A549 (cell line): ENCODE data around the gene FAM20C.

Source experiments
- EP300 ChIP-seq, 2 experiments: fragments of >200 bp; sonication (Bioruptor Twin); formaldehyde crosslinking; IDR thresholded peaks; 2 replicates in 1 of 2; 3 replicates in 1 of 2; pipeline ENCODE4 v1.6.1; 2016 to 2017
- FOSL2 ChIP-seq, 2 experiments: fragments of 450-650 bp in 1 of 2; fragments of >200 bp in 1 of 2; sonication (Bioruptor Twin) in 1 of 2; formaldehyde crosslinking; IDR thresholded peaks; 2 replicates each; pipeline versions ENCODE4 v1.5.0 to v1.6.1; 2016 to 2020; ENCODE audit warnings: mild to moderate bottlenecking in 1 of 2, moderate library complexity in 1 of 2
- HDAC2 ChIP-seq: fragments of 200-600 bp; sonication (generic); IDR thresholded peaks from 2 replicates; pipeline ENCODE4 v1.6.1; 2016
- JUN ChIP-seq, 2 experiments: fragments of >200 bp; sonication (Bioruptor Twin); formaldehyde crosslinking; IDR thresholded peaks; 2 replicates in 1 of 2; 3 replicates in 1 of 2; pipeline ENCODE4 v1.6.1; 2016 to 2017
- JUNB ChIP-seq: fragments of >200 bp; sonication (Bioruptor Twin); formaldehyde crosslinking; IDR thresholded peaks from 2 replicates; pipeline ENCODE4 v1.6.1; 2016
- KDM5A ChIP-seq: fragments of 200-600 bp; sonication (generic); IDR thresholded peaks from 2 replicates; pipeline ENCODE4 v1.6.1; 2016; ENCODE audit warnings: antibody characterized with exemption, mild to moderate bottlenecking
- NPAS2 ChIP-seq: fragments of 250-450 bp; sonication (Bioruptor Pico); IDR thresholded peaks from 2 replicates; pipeline ENCODE4 v1.8.0; 2022; ENCODE audit warnings: mild to moderate bottlenecking, moderate library complexity, borderline replicate concordance
- NR3C1 ChIP-seq: fragments of >200 bp; sonication (Bioruptor Twin); formaldehyde crosslinking; IDR thresholded peaks from 3 replicates; pipeline ENCODE4 v1.6.1; 2017
- POLR2A ChIP-seq: IDR thresholded peaks from 2 replicates; pipeline ENCODE4 v1.6.1; 2012; ENCODE audit warnings: mild to moderate bottlenecking, low read length
- SMC3 ChIP-seq: fragments of >200 bp; sonication (Bioruptor Twin); formaldehyde crosslinking; IDR thresholded peaks from 3 replicates; pipeline ENCODE4 v1.6.1; 2018; ENCODE audit warnings: inconsistent platforms
- TF ChIP-seq, protein P1 (sequence below): fragments of >200 bp; sonication (Bioruptor Twin); formaldehyde crosslinking; IDR thresholded peaks from 3 replicates; pipeline ENCODE4 v1.5.1; 2016
- TF ChIP-seq, protein P2 (sequence below): fragments of >200 bp; sonication (Bioruptor Twin); formaldehyde crosslinking; IDR thresholded peaks from 3 replicates; pipeline ENCODE4 v1.6.1; 2016
- TF ChIP-seq, protein P3 (sequence below): IDR thresholded peaks from 2 replicates; pipeline ENCODE4 v1.6.1; 2012

DNA sequence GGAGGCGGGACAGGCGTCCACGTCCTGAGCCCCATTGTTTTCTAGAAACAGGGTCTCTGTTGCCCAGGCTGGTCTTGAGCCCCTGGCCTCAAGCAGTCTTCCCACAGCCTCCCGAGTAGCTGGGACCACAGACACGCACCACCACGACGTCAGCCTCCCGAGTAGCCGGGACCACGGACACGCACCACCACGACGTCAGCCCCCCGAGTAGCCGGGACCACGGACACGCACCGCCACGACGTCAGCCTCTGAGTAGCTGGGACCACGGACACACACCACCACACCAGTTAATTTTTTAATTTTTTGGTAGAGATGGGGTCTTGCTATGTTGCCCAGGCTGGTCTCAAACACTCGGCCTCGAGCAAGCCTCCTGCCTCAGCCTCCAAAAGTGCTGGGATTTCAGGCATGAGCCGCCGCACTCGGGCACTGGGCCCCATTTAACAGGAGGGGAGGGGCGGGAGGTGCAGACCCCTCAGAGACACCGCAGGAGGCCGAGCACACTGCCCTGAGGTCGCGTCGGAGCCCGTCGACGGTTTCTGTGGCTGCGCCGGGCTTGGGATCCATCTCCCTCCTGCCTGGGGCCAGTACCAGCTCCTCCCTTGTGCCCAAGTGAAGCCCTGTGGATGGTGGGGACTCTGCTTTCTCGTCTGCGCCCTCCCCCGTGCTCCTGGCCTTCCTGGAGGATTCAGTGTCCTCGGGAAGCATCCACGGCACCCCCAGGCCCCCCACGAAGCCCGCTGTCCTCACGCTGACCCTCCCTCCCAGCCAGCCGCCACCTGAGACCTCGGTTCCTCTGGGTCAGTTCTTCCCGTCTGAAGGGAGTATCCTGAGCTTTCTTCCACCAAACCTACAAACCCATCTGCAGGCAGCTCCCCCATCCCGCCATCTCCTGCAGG is 13.0 kb downstream of the FAM20C start:
- TF ChIP-seq, protein P1, sequence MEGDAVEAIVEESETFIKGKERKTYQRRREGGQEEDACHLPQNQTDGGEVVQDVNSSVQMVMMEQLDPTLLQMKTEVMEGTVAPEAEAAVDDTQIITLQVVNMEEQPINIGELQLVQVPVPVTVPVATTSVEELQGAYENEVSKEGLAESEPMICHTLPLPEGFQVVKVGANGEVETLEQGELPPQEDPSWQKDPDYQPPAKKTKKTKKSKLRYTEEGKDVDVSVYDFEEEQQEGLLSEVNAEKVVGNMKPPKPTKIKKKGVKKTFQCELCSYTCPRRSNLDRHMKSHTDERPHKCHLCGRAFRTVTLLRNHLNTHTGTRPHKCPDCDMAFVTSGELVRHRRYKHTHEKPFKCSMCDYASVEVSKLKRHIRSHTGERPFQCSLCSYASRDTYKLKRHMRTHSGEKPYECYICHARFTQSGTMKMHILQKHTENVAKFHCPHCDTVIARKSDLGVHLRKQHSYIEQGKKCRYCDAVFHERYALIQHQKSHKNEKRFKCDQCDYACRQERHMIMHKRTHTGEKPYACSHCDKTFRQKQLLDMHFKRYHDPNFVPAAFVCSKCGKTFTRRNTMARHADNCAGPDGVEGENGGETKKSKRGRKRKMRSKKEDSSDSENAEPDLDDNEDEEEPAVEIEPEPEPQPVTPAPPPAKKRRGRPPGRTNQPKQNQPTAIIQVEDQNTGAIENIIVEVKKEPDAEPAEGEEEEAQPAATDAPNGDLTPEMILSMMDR = no peak
- TF ChIP-seq EP300 (IDR thresholded peaks at IDR 0.05) = no peak
- no peak for TF ChIP-seq HDAC2
- TF ChIP-seq POLR2A = no peak
- no peak for TF ChIP-seq KDM5A
- TF ChIP-seq JUNB = no peak
- TF ChIP-seq, protein P2, sequence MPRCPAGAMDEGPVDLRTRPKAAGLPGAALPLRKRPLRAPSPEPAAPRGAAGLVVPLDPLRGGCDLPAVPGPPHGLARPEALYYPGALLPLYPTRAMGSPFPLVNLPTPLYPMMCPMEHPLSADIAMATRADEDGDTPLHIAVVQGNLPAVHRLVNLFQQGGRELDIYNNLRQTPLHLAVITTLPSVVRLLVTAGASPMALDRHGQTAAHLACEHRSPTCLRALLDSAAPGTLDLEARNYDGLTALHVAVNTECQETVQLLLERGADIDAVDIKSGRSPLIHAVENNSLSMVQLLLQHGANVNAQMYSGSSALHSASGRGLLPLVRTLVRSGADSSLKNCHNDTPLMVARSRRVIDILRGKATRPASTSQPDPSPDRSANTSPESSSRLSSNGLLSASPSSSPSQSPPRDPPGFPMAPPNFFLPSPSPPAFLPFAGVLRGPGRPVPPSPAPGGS = no peak
- TF ChIP-seq FOSL2 (IDR thresholded peaks at IDR 0.05) = no peak
- no peak for TF ChIP-seq FOSL2 (CRISPR knock-in tag; IDR thresholded peaks at IDR 0.05)
- TF ChIP-seq SMC3 = no peak
- TF ChIP-seq, protein P3, sequence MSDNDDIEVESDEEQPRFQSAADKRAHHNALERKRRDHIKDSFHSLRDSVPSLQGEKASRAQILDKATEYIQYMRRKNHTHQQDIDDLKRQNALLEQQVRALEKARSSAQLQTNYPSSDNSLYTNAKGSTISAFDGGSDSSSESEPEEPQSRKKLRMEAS = no peak
- no peak for TF ChIP-seq NR3C1
- TF ChIP-seq NPAS2 (CRISPR knock-in tag) = no peak
- TF ChIP-seq JUN (IDR thresholded peaks at IDR 0.05) = no peak
